H9 (cell line): Measurements from ENCODE around the gene CASP8. TPM values are rescaled to one million over a fixed set of nuclear protein-coding genes. Genes with fewer than 3 reads are reported as not detected.

Source experiments
- DNase-seq: peaks from one replicate; pipeline ENCODE4 v3.0.0-alpha.2; 2017
- H2AFZ ChIP-seq: one replicate; pipeline ENCODE4 v1.6.1; 2013; ENCODE audit warnings: mild to moderate bottlenecking, low read length, control low read depth, moderate library complexity
- H2AK5ac ChIP-seq: 2 replicates; pipeline ENCODE4 v1.6.1; 2013; ENCODE audit warnings: low read length, control low read depth, mixed read lengths; ENCODE audit not compliant: insufficient read length
- H2BK120ac ChIP-seq: one replicate; pipeline ENCODE4 v1.6.1; 2013; ENCODE audit warnings: low read depth, mild to moderate bottlenecking, low read length, control low read depth, inconsistent platforms; ENCODE audit not compliant: poor library complexity, severe bottlenecking
- H2BK12ac ChIP-seq: 2 replicates; pipeline ENCODE4 v1.6.1; 2013; ENCODE audit warnings: low read length, control low read depth, mixed read lengths, low read depth; ENCODE audit not compliant: insufficient read length
- H2BK15ac ChIP-seq: 2 replicates; pipeline ENCODE4 v1.6.1; 2013; ENCODE audit warnings: low read depth, low read length, control low read depth
- H2BK20ac ChIP-seq: one replicate; pipeline ENCODE4 v1.6.1; 2013; ENCODE audit warnings: low read depth, mild to moderate bottlenecking, low read length, control low read depth, inconsistent platforms; ENCODE audit not compliant: poor library complexity, severe bottlenecking
- H2BK5ac ChIP-seq: 2 replicates; pipeline ENCODE4 v1.6.1; 2013; ENCODE audit warnings: low read length, control low read depth, mixed read lengths; ENCODE audit not compliant: insufficient read length
- H3K14ac ChIP-seq: 2 replicates; pipeline ENCODE4 v1.6.1; 2013; ENCODE audit warnings: low read length, control low read depth; ENCODE audit not compliant: insufficient read depth
- H3K18ac ChIP-seq: 2 replicates; pipeline ENCODE4 v1.6.1; 2013; ENCODE audit warnings: low read depth, mild to moderate bottlenecking, mixed read lengths, low read length, control low read depth; ENCODE audit not compliant: insufficient read length
- H3K23ac ChIP-seq: 2 replicates; pipeline ENCODE4 v1.6.1; 2013; ENCODE audit warnings: low read length, control low read depth, mixed read lengths, low read depth; ENCODE audit not compliant: insufficient read length
- H3K23me2 ChIP-seq: 2 replicates; pipeline ENCODE4 v1.6.1; 2013; ENCODE audit warnings: low read depth, mild to moderate bottlenecking, mixed read lengths, low read length, control low read depth; ENCODE audit not compliant: insufficient read length, poor library complexity, severe bottlenecking
- H3K27ac ChIP-seq: 2 replicates; pipeline ENCODE4 v1.5.1; 2013; ENCODE audit warnings: low read length, control low read depth, mixed read lengths, low read depth; ENCODE audit not compliant: insufficient read length
- H3K27me3 ChIP-seq: 2 replicates; pipeline ENCODE4 v1.6.1; 2013; ENCODE audit warnings: low read length, control low read depth, inconsistent platforms; ENCODE audit not compliant: insufficient read depth
- H3K4ac ChIP-seq: 2 replicates; pipeline ENCODE4 v1.6.1; 2013; ENCODE audit warnings: low read depth, mild to moderate bottlenecking, control low read depth, inconsistent platforms, low read length, moderate library complexity
- H3K4me1 ChIP-seq: 2 replicates; pipeline ENCODE4 v1.6.1; 2013; ENCODE audit warnings: low read length, control low read depth, inconsistent platforms; ENCODE audit not compliant: insufficient read depth
- H3K4me2 ChIP-seq: 2 replicates; pipeline ENCODE4 v1.6.1; 2013; ENCODE audit warnings: low read length, control low read depth, mixed read lengths; ENCODE audit not compliant: insufficient read length, insufficient read depth
- H3K56ac ChIP-seq: 2 replicates; pipeline ENCODE4 v1.6.1; 2013; ENCODE audit warnings: low read depth, mild to moderate bottlenecking, mixed read lengths, low read length, control low read depth; ENCODE audit not compliant: insufficient read length
- H3K79me1 ChIP-seq: 2 replicates; pipeline ENCODE4 v1.6.1; 2013; ENCODE audit warnings: low read depth, mild to moderate bottlenecking, moderate library complexity, low read length, control low read depth, inconsistent platforms; ENCODE audit not compliant: insufficient read depth, poor library complexity, severe bottlenecking
- H3K79me2 ChIP-seq: 2 replicates; pipeline ENCODE4 v1.6.1; 2013; ENCODE audit warnings: low read length, control low read depth, inconsistent platforms; ENCODE audit not compliant: insufficient read depth
- H3K9ac ChIP-seq: 2 replicates; pipeline ENCODE4 v1.6.1; 2013; ENCODE audit warnings: low read length, control low read depth, mixed read lengths; ENCODE audit not compliant: insufficient read length; ENCODE audit errors: extremely low read depth
- H3K9me3 ChIP-seq: one replicate; pipeline ENCODE4 v1.6.1; 2013; ENCODE audit warnings: low read depth, low read length, inconsistent platforms; ENCODE audit not compliant: control insufficient read depth
- H3T11ph ChIP-seq: one replicate; pipeline ENCODE4 v1.6.1; 2013; ENCODE audit warnings: mild to moderate bottlenecking, low read length, control low read depth, inconsistent platforms
- H4K20me1 ChIP-seq: one replicate; pipeline ENCODE4 v1.6.1; 2013; ENCODE audit not compliant: control insufficient read depth, insufficient read length, insufficient read depth
- H4K5ac ChIP-seq: 2 replicates; pipeline ENCODE4 v1.6.1; 2013; ENCODE audit warnings: low read depth, mild to moderate bottlenecking, mixed read lengths, low read length, control low read depth; ENCODE audit not compliant: insufficient read length
- H4K8ac ChIP-seq: replicated peaks from 2 replicates; pipeline ENCODE4 v1.6.1; 2013; ENCODE audit warnings: low read length, control low read depth, mixed read lengths, low read depth; ENCODE audit not compliant: insufficient read length
- H4K91ac ChIP-seq: 2 replicates; pipeline ENCODE4 v1.6.1; 2013; ENCODE audit warnings: low read depth, mild to moderate bottlenecking, moderate library complexity, mixed read lengths, low read length, control low read depth; ENCODE audit not compliant: insufficient read length
- H3K27ac Mint-ChIP-seq, 3 experiments: 2 replicates in 2 of 3; 3 replicates in 1 of 3; pipeline ENCODE4 v1.8.0; 2020 to 2021; ENCODE audit warnings: mixed read lengths in 3 of 3, mild to moderate bottlenecking in 1 of 3, moderate library complexity in 1 of 3
- H3K27me3 Mint-ChIP-seq: 2 replicates; pipeline ENCODE4 v1.8.0; 2021; ENCODE audit warnings: low read depth, mild to moderate bottlenecking, moderate library complexity, mixed read lengths
- H3K36me3 Mint-ChIP-seq, 3 experiments: 2 replicates in 2 of 3; 3 replicates in 1 of 3; pipeline ENCODE4 v1.8.0; 2020 to 2021; ENCODE audit warnings: low read depth in 3 of 3, mixed read lengths in 3 of 3; ENCODE audit not compliant: insufficient read depth in 1 of 3
- H3K4me1 Mint-ChIP-seq, 2 experiments: 2 replicates each; pipeline ENCODE4 v1.8.0; 2020; ENCODE audit warnings: mixed read lengths in 2 of 2
- H3K4me3 Mint-ChIP-seq, 2 experiments: 2 replicates in 1 of 2; 3 replicates in 1 of 2; pipeline ENCODE4 v1.8.0; 2020 to 2021; ENCODE audit warnings: mild to moderate bottlenecking in 2 of 2, mixed read lengths in 2 of 2, moderate library complexity in 1 of 2
- H3K9me3 Mint-ChIP-seq, 2 experiments: 2 replicates in 1 of 2; 3 replicates in 1 of 2; pipeline ENCODE4 v1.8.0; 2020; ENCODE audit warnings: mild to moderate bottlenecking in 2 of 2, mixed read lengths in 2 of 2, moderate library complexity in 1 of 2
- CTCF ChIP-seq: fragments of 200-600 bp; sonication (generic); conservative IDR thresholded peaks from 3 replicates; pipeline ENCODE4 v1.8.0; 2021; ENCODE audit warnings: antibody characterized with exemption, mild to moderate bottlenecking
- WGBS: extraction: QIAGEN DNeasy Blood & Tissue Kit; methylation state at CpG from one replicate; pipeline ENCODE4 v1.1.7; 2013; ENCODE audit warnings: missing lambda C conversion rate, low lambda C conversion rate, mixed read lengths; ENCODE audit not compliant: insufficient read length; ENCODE audit errors: extremely low coverage; 5-methylcytosine and 5-hydroxymethylcytosine counted together
- long read RNA-seq: library from polyadenylated mRNA; unstranded; transcript quantifications from one replicate; pipeline ENCODE4 v2.0.0, GENCODE V29; 2020
- total RNA-seq: library from RNA; stranded (reverse); gene quantifications from 2 replicates; pipeline ENCODE4 v1.2.1, GENCODE V29; 2021

The CASP8 gene
- 7.8 and 10.0 TPM in 2 replicates for total RNA-seq
- long read RNA-seq, partial matches to known transcripts: 2 of 17 reads
- long read RNA-seq, other reads (novel, unspliced or antisense): 11 of 17 reads

- H2AFZ ChIP-seq: no peak within 1 kb of the TSS
- no peaks in the 10 kb centered on the region for H3K79me2 ChIP-seq
- no peaks in the 10 kb centered on the region for H3K9me3 ChIP-seq
- no peak within 1 kb of the TSS for H2BK120ac ChIP-seq
- DNase-seq: no peak
- H3K9ac ChIP-seq: no peak within 1 kb of the TSS
- no peak within 1 kb of the TSS for H4K5ac ChIP-seq
- no peak within 1 kb of the TSS for H2BK12ac ChIP-seq
- Mint-ChIP-seq H3K4me1 (peaks cover 19 to 20% of the 10 kb centered on the region in 2 experiments), H3K27ac (peak within 1 kb of the TSS in 1 of 3 experiments; percentile 70; a peak in 2 of 7 replicates), H3K27me3 (no peaks in the 10 kb centered on the region; the same call in 1 of the 2 replicates), H3K4me3 (no peak within 1 kb of the TSS), H3K9me3 (no peaks in the 10 kb centered on the region), H3K36me3 (no peaks in the 10 kb centered on the region; a peak in 1 of 7 replicates)
- no peak within 1 kb of the TSS for H3K27ac ChIP-seq
- H3T11ph ChIP-seq: no peak within 1 kb of the TSS
- H3K4me2 ChIP-seq: no peak within 1 kb of the TSS
- no peak within 1 kb of the TSS for H2AK5ac ChIP-seq
- peaks cover 7% of the 10 kb centered on the region; the same call in 1 of the 2 replicates for H3K4me1 ChIP-seq
- H2BK20ac ChIP-seq: no peak within 1 kb of the TSS
- no peak for TF ChIP-seq CTCF
- H4K20me1 ChIP-seq: no peaks in the 10 kb centered on the region
- H2BK15ac ChIP-seq: no peak within 1 kb of the TSS
- H4K91ac ChIP-seq: no peak within 1 kb of the TSS
- H3K56ac ChIP-seq: no peak within 1 kb of the TSS
- H3K23ac ChIP-seq: no peak within 1 kb of the TSS
- no peak within 1 kb of the TSS for H3K18ac ChIP-seq
- no peaks in the 10 kb centered on the region for H3K23me2 ChIP-seq
- no peak within 1 kb of the TSS for H3K4ac ChIP-seq
- H3K79me1 ChIP-seq: no peaks in the 10 kb centered on the region
- no peaks in the 10 kb centered on the region for H3K27me3 ChIP-seq
- no CpG with 5 or more reads among the region's 10 CpGs for WGBS
- H2BK5ac ChIP-seq: no peak within 1 kb of the TSS
- no peak within 1 kb of the TSS for H4K8ac ChIP-seq
- H3K14ac ChIP-seq: no peak within 1 kb of the TSS
These were observed at the start of gene CASP8 for GRCh38 chr2:201260302-201260800. Gene CASP8 (plus strand): TSS chr2:201260536. CDS start chr2:201266487, 5,951 bp downstream.
